GM10847 (cell line): ENCODE results near the gene KCNQ1.

Experiments used
- POLR2A ChIP-seq: IDR thresholded peaks from 2 replicates; pipeline ENCODE4 v1.6.1; 2011; ENCODE audit not compliant: insufficient read length; ENCODE audit errors: extremely low read depth

Gene KCNQ1

GRCh38 chr11:2465202-2466068 is 20.6 kb downstream of the KCNQ1 start:
- no peak for TF ChIP-seq POLR2A

GRCh38 chr11:2466069-2466801 is 21.4 kb downstream of the KCNQ1 start:
- TF ChIP-seq POLR2A = no peak

GRCh38 chr11:2466869-2467694 is 22.3 kb downstream of the KCNQ1 start:
- TF ChIP-seq POLR2A = no peak

GRCh38 chr11:2467695-2468055 is 22.9 kb downstream of the KCNQ1 start:
- no peak for TF ChIP-seq POLR2A

GRCh38 chr11:2468363-2469235 is 23.8 kb downstream of the KCNQ1 start:
- TF ChIP-seq POLR2A = no peak

GRCh38 chr11:2470495-2470894 is 25.7 kb downstream of the KCNQ1 start:
- no peak for TF ChIP-seq POLR2A

GRCh38 chr11:2471048-2471803 is 26.4 kb downstream of the KCNQ1 start:
- TF ChIP-seq POLR2A = no peak

GRCh38 chr11:2471804-2472096 is 26.9 kb downstream of the KCNQ1 start:
- TF ChIP-seq POLR2A = no peak

GRCh38 chr11:2472428-2473186 is 27.8 kb downstream of the KCNQ1 start:
- no peak for TF ChIP-seq POLR2A

GRCh38 chr11:2473361-2474058 is 28.7 kb downstream of the KCNQ1 start:
- TF ChIP-seq POLR2A = no peak

- TF ChIP-seq POLR2A = no peak
Measured at GRCh38 chr11:2474059-2474901, 29.5 kb downstream of the KCNQ1 start.
